ENCODE measurements around the gene HLA-DMB. TPM values are rescaled to one million over a fixed set of nuclear protein-coding genes. Genes with fewer than 3 reads are reported as not detected.

Gene HLA-DMB
- total RNA-seq, 2 donors from 2014 or later = 11.1 to 23.3 TPM

- peak overlapping the region; percentile 99 for H3K27ac Mint-ChIP-seq
- H3K36me3 Mint-ChIP-seq (ENCODE audit: low read depth) = peaks cover 29% of the 10 kb centered on the region
- H3K27me3 Mint-ChIP-seq = no peaks in the 10 kb centered on the region
- H3K9me3 ChIP-seq (ENCODE audit: control insufficient read depth, low read length, poor library complexity, severe bottlenecking) = no peaks in the 10 kb centered on the region
- H3K4me3 Mint-ChIP-seq = peak overlapping the region; percentile 74
- DNase-seq (no peak), ATAC-seq (no peak)
- peaks cover 64% of the 10 kb centered on the region for H3K4me1 Mint-ChIP-seq
Measured at GRCh38 chr6:32976334-32977069, 35.7 kb upstream of the HLA-DMB start.

DNA sequence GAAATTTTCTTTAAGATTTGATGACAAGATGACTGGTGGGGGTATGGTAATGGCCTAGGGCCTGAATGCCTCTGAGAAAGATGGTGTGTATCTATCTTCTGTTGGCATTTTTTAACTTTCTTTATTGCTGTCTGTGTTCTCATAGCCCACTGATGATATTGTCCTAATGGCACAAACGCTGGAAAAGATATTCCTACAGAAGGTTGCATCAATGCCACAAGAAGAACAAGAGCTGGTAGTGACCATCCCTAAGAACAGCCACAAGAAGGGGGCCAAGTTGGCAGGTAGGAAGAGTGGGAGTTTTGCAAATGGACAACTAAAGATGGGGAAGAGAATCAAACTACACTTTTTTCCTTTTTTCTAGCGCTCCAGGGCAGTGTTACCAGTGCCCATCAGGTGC is 35.1 kb upstream of the HLA-DMB start:
- DNase-seq (no peak), ATAC-seq (no peak)
- Mint-ChIP-seq H3K27ac (peak overlapping the region; percentile 99), H3K4me3 (peak overlapping the region; percentile 100), H3K27me3 (no peaks in the 10 kb centered on the region), H3K36me3 (ENCODE audit: low read depth) (peaks cover 29% of the 10 kb centered on the region), H3K4me1 (peaks cover 67% of the 10 kb centered on the region)
- H3K9me3 ChIP-seq (ENCODE audit: control insufficient read depth, low read length, poor library complexity, severe bottlenecking) = no peaks in the 10 kb centered on the region

DNA sequence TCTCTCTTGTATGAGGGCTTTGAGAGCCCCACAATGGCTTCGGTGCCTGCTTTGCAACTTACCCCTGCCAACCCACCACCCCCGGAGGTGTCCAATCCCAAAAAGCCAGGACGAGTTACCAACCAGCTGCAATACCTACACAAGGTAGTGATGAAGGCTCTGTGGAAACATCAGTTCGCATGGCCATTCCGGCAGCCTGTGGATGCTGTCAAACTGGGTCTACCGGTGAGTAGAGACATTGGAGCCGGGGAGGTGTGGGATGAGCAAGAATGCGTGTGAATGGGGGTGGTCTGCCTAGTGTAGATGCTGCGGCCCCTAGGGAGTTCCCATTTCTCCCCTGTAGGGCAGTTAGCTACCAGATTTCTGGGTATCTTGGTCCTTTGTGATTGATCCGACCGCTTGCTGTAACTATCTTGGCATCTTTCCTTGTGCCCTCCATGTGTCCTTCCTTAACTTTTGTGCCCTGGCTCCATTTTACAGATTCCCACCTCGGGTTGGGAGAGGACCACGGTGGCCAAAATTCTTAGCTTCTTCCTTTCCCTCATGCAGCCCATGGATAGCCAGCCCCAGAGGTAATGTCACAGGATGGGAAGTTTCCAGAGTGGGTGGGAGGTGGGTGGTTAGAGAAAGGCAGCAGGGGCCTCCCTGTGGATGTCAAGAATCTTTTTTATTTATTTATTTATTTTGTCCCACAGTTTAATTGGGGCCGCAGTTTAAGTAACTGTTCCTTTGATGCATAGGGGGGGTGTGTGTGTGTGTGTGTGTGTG is 33.9 kb upstream of the HLA-DMB start:
- peaks cover 70% of the 10 kb centered on the region for H3K4me1 Mint-ChIP-seq

GRCh38 chr6:32974016-32974333 is 33.1 kb upstream of the HLA-DMB start:
- Mint-ChIP-seq H3K4me3 (peak overlapping the region; percentile 100), H3K27ac (peak overlapping the region; percentile 99), H3K36me3 (ENCODE audit: low read depth) (peaks cover 26% of the 10 kb centered on the region), H3K4me1 (peaks cover 73% of the 10 kb centered on the region), H3K27me3 (no peaks in the 10 kb centered on the region)
- DNase-seq (no peak), ATAC-seq (peak; percentile 8)
- no peaks in the 10 kb centered on the region for H3K9me3 ChIP-seq (ENCODE audit: control insufficient read depth, low read length, poor library complexity, severe bottlenecking)

More for the DNA sequence above, 33.9 kb upstream of the HLA-DMB start:
- ATAC-seq = no peak
- Mint-ChIP-seq H3K36me3 (ENCODE audit: low read depth) (peaks cover 29% of the 10 kb centered on the region), H3K27me3 (no peaks in the 10 kb centered on the region), H3K27ac (peak overlapping the region; percentile 99), H3K4me3 (peak overlapping the region; percentile 100)
- DNase-seq = no peak
- H3K9me3 ChIP-seq (ENCODE audit: control insufficient read depth, low read length, poor library complexity, severe bottlenecking) = no peaks in the 10 kb centered on the region

DNA sequence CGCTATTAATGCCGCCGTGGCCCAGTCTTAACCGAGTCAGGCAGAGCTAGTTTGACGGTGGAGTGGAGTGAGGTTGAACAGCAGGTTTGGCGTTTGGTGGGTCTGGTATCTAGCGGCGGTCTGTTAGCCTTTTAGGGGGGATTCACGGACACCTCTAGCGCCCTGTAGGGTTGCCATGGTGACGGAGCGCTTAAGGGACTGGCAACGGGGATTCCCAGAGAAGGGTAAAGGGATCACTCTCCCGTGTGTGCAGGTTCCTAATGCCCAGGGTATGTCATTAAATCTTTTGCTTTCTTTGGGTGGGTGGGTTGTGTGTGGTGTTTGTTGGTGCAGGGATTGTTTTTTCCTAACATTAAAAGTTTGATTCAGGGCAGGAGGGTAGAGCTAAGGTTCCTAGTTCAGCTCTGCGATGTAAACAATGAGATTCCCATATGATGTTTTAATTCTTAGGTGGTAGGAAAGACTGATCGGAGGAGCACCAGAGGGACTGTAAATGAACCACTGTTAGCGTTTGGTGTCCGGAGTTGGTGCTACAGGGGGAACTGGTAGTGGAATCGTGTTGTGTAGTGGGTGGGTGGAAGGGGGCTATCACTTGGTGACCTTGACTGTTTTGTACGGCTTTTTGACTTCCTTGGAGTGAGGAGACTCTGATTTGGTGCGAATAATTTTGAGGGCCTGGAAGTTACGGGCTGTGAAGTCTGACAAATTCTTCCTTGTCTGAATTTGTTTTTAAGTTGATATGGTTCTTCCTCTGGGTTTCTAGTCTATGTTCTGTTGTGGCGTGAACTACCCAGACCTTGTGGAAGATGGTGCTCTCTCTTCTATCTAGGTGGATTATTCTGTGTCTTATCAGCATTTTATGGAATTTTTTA is 32.6 kb upstream of the HLA-DMB start:
- H3K27ac Mint-ChIP-seq = peak overlapping the region; percentile 99
- peak; percentile 52 to 63 (median 52) for DNase-seq
- peak overlapping the region; percentile 100 for H3K4me3 Mint-ChIP-seq
- peaks cover 25% of the 10 kb centered on the region for H3K36me3 Mint-ChIP-seq (ENCODE audit: low read depth)
- H3K9me3 ChIP-seq (ENCODE audit: control insufficient read depth, low read length, poor library complexity, severe bottlenecking) = no peaks in the 10 kb centered on the region
- peaks cover 70% of the 10 kb centered on the region for H3K4me1 Mint-ChIP-seq
- H3K27me3 Mint-ChIP-seq = no peaks in the 10 kb centered on the region
- peak; percentile 3 for ATAC-seq

- H3K4me3 Mint-ChIP-seq = peak overlapping the region; percentile 100
- peaks cover 23% of the 10 kb centered on the region for H3K36me3 Mint-ChIP-seq (ENCODE audit: low read depth)
- ATAC-seq (peak; percentile 32), DNase-seq (peak; percentile 43 to 53 (median 46))
- peak overlapping the region; percentile 99 for H3K27ac Mint-ChIP-seq
- H3K4me1 Mint-ChIP-seq = peaks cover 67% of the 10 kb centered on the region
- H3K9me3 ChIP-seq (ENCODE audit: control insufficient read depth, low read length, poor library complexity, severe bottlenecking) = no peaks in the 10 kb centered on the region
- no peaks in the 10 kb centered on the region for H3K27me3 Mint-ChIP-seq
Measured at GRCh38 chr6:32972353-32973143, 31.7 kb upstream of the HLA-DMB start.

GRCh38 chr6:32971581-32972352 is 30.9 kb upstream of the HLA-DMB start:
- no peaks in the 10 kb centered on the region for H3K27me3 Mint-ChIP-seq
- peaks cover 19% of the 10 kb centered on the region for H3K36me3 Mint-ChIP-seq (ENCODE audit: low read depth)
- peak; percentile 63 for ATAC-seq
- peak overlapping the region; percentile 99 for H3K27ac Mint-ChIP-seq
- peak overlapping the region; percentile 100 for H3K4me3 Mint-ChIP-seq
- H3K9me3 ChIP-seq (ENCODE audit: control insufficient read depth, low read length, poor library complexity, severe bottlenecking) = no peaks in the 10 kb centered on the region
- DNase-seq = peak; percentile 98 to 99 (median 99)
- peaks cover 71% of the 10 kb centered on the region for H3K4me1 Mint-ChIP-seq

GRCh38 chr6:32971242-32971580 is 30.4 kb upstream of the HLA-DMB start:
- peak overlapping the region; percentile 99 for H3K27ac Mint-ChIP-seq
- peaks cover 69% of the 10 kb centered on the region for H3K4me1 Mint-ChIP-seq
- H3K4me3 Mint-ChIP-seq = peak overlapping the region; percentile 100

DNA sequence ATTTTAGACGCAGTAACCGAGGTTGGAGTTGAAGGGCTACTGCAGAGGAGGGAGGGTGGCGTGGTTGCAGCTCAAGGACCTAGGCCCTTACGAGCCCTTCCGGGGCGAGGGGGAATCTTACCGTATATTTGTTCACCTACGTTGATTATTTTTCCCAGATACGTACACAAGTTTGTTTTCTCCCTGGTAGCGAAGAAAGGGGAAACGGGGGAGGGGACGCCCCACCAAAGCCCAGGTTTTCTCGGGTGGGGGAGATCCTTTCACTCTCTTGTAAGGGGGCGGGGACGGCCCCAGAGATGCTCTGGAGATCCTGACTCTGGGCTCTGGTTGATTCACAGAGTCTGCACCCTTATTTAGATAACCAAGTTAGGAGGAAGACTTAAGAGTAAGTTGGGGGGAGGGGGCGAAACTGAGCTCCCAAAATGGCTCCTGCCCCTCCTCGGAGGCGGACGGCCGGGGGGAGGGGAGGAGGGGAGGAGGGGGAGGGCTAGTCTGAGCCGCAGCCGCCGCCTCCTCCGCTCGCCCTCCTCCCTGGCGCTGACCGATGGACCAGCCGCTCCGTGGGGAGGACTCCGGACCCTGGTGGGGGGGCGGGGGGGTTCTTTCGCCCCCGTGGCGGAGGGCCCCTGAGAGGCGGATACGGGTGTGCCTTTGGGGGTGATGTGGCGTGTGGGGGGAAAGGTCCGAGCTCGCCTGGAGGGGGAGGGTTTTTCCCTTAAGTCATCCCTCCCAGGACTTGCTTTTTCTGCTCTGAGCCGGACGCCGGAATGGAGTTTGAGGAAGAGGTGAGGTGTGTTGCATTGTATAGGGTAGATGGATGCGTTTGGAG is 29.8 kb upstream of the HLA-DMB start:
- peak overlapping the region; percentile 99 for H3K27ac Mint-ChIP-seq
- H3K4me3 Mint-ChIP-seq = peak overlapping the region; percentile 100
- no peaks in the 10 kb centered on the region for H3K27me3 Mint-ChIP-seq
- H3K4me1 Mint-ChIP-seq = peaks cover 69% of the 10 kb centered on the region
- H3K9me3 ChIP-seq (ENCODE audit: control insufficient read depth, low read length, poor library complexity, severe bottlenecking) = no peaks in the 10 kb centered on the region
- ATAC-seq (no peak), DNase-seq (peak; percentile 47 to 52 (median 49))
- peaks cover 14% of the 10 kb centered on the region for H3K36me3 Mint-ChIP-seq (ENCODE audit: low read depth)

More at GRCh38 chr6:32971242-32971580, 30.4 kb upstream of the HLA-DMB start:
- Mint-ChIP-seq H3K27me3 (no peaks in the 10 kb centered on the region), H3K36me3 (ENCODE audit: low read depth) (peaks cover 18% of the 10 kb centered on the region)
- DNase-seq (no peak), ATAC-seq (no peak)
- no peaks in the 10 kb centered on the region for H3K9me3 ChIP-seq (ENCODE audit: control insufficient read depth, low read length, poor library complexity, severe bottlenecking)

GRCh38 chr6:32969685-32970412 is 29.0 kb upstream of the HLA-DMB start:
- H3K27ac Mint-ChIP-seq = peak overlapping the region; percentile 99
- H3K36me3 Mint-ChIP-seq (ENCODE audit: low read depth) = peaks cover 13% of the 10 kb centered on the region
- H3K27me3 Mint-ChIP-seq = no peaks in the 10 kb centered on the region
- DNase-seq (peak; percentile 42 to 49 (median 45)), ATAC-seq (no peak)
- H3K9me3 ChIP-seq (ENCODE audit: control insufficient read depth, low read length, poor library complexity, severe bottlenecking) = no peaks in the 10 kb centered on the region
- peaks cover 69% of the 10 kb centered on the region for H3K4me1 Mint-ChIP-seq
- H3K4me3 Mint-ChIP-seq = peak overlapping the region; percentile 100

All from T-helper 17 cell (primary cell).